Measurements from ENCODE around the gene FIBCD1.
"Not testable (repeated sequence)": the region's sequence is repeated elsewhere in the genome, so short reads cannot be mapped to it uniquely, and the experiment has no call there.

FIBCD1 gene

DNA sequence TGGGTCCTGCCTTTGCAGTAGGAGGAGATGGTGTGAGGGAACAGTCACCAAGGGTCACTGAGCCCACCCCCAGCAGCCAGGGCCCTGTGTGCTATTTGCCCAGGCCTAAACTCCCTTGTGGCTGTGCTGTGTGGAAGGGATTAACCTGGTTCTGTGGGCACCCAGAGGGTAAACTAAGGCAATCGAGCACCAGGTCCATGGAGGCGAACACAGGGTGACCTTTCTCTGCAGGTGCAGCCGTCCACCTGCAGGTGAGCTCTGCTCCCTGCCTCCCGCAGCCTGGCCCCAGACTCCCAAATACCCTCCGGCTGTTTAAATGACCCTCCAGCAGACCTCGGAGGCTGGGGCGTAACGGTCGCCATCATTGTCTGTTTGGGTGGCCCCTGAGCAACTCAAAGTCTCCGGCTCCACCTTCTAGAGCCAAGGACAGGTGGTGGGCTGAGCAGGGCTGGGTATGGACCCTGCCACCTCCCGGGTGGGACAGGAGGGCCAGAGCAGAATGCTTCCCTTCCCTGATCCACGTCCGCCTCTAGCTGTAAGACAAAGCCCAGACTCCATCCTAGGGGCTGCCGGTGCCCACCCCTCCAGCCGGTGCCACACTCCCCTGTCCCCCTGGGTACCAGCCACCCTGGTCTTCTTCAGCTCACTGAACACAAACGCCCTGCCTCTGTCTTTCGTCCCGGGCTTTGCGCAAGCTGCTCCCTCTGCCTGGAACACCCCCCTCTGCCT, 34.1 kb upstream of the FIBCD1 start:
- no peak for DNase-seq

DNA sequence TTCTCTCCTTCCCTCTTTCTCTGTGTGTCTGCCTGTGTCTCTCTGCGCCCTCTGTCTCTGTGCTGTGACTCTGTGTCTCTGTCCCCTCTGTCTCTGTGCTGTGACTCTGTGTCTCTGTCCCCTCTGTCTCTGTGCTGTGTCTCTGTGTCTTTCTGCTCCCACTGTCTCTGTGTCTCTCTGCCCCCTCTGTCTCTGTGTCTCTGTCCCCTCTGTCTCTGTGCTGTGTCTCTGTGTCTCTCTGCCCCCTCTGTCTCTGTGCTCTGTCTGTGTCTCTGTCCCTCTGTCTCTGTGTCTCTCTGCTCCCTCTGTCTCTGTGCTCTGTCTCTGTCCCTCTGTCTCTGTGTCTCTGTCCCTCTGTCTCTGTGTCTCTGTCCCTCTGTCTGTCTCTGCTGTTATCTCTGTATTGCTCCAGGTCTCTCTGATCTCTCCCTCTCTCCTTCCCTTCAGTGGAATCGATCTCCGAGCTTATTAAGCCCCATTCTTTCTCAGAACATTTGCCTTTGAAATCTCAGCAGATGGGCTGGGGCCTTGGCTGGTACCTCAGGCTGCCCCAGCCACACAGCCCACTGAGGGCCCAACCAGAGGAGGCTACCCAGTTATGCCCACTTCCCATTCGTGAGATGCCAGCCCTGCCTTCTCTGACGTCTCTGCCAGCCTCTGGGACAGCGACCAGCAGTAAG, 33.4 kb upstream of the FIBCD1 start:
- no peak for DNase-seq

DNA sequence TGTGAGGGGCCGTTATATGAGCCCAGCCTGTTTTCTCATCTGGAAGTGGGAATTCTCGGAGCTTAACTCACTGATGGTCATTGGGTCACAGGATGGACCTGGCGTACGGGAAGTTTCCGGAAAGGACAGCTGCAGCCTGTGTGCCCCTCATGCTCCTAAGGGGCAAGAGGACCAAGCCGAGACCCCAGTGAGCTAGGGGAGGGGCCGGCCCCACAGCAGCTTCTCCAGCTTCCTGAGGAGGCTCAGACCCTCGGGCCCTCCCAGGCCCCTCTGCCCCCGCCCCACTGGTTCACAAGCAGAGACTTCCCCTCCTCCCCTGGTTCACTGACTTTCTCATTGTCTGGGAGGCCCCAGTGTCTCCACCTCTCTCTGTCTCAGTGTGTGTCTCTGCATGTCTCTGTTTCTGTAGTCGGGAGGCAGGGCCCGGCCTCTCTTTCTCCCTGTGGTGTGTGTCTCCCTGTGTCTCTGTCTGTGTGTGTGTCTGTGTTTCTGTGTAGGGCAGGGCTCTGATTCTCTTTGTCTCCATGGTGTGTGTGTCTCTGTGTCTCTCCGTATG, 32.3 kb upstream of the FIBCD1 start:
- no peak for DNase-seq

DNA sequence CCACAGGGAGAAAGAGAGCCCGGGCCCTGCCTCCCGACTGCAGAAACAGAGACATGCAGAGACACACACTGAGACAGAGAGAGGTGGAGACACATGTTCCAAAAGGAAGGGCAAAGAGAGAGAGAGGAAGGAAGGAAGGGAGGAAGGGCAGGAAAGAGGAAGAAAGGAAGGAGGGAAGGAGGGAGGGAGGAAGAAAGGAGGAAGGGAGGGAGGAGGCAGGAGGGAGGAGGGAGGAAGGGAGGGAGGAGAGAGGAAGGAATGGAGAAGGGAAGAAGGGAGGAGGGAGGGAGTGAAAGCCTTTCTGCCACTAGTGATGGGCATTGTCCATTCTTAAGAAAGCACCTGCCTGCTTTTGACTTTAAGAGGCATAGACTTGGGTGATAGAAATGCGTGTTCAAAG, 31.8 kb upstream of the FIBCD1 start:
- DNase-seq = no peak

DNA sequence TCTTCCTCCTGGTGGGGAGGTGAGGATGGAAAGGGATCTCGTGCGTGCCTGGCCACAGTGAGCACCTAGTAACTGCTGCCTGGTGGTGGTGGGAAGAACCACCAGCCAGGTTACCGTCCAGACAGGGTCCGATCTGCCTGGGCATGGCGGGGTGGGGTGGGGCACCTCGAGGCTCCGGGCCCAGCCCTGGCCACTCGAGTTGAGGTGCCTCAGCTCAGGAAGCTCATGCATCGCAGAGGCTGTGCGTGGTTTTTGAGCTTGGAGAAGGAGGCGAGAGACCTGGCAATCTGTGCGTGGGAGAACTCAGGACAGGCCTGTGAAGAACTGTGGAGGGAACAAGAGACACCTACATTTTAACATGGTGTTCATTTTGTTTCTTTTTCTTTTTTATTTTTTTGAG, 31.0 kb upstream of the FIBCD1 start:
- no peak for DNase-seq

DNA sequence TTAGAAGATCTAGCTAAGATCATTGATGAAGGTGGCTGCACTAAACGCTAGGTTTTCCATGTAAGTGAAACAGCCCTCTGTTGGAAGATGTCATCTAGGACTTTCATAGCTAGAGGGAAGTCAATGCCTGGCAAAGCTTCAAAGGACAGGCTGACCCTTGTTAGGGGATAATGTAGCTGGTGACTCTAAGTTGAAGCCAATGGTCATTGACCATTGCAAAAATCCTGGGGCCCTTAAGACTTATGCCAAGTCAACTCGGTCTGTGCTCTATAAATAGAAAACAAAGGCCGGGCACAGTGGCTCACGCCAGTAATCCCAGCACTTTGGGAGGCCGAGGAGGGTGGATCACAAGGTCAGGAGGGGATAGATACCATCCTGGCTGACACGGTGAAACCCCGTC, 26.6 kb upstream of the FIBCD1 start:
- DNase-seq = no peak

DNA sequence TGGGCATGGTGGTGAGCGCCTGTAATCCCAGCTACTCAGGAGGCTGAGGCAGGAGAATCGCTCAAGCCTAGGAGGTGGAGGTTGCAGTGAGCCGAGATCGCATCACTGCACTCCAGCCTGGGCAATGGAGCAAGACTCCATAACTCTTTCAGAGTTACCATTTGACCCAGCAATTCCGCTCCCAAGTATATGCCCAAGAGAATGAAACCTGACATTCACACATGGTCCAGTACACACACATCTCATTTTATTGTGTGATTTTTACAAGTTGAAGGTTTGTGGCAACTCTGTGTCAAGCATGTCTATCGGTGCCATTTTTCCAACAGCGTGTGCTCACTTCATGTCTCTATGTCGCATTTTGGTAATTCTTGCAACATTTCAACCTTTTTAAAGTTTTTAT, 24.9 kb upstream of the FIBCD1 start:
- no peak for DNase-seq

DNA sequence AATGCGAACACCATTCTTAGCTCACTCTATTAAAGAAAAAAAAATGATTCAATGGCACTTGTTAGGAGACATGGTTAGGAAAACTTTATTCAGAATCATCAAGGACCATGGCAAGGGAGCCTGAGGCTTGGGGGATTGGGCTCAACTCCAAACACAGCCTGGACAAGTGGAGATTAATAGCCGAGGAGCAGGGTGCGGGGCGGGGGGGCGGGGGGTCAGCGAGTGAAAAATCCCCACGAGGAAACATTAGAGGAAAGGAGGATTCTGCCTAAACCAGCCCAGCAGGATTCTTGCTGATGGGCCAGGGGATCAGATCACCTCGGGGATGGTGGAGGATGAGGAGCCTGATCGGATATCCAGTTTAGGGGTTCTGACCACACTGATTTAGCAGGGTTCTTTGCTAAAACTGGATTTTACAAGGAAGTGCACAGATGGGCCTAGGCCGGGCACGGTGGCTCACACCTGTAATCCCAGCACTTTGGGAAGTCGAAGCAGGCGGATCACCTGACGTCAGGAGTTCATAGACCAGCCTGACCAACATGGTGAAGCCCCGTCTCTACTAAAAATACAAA, 24.4 kb upstream of the FIBCD1 start:
- no peak for DNase-seq

DNA sequence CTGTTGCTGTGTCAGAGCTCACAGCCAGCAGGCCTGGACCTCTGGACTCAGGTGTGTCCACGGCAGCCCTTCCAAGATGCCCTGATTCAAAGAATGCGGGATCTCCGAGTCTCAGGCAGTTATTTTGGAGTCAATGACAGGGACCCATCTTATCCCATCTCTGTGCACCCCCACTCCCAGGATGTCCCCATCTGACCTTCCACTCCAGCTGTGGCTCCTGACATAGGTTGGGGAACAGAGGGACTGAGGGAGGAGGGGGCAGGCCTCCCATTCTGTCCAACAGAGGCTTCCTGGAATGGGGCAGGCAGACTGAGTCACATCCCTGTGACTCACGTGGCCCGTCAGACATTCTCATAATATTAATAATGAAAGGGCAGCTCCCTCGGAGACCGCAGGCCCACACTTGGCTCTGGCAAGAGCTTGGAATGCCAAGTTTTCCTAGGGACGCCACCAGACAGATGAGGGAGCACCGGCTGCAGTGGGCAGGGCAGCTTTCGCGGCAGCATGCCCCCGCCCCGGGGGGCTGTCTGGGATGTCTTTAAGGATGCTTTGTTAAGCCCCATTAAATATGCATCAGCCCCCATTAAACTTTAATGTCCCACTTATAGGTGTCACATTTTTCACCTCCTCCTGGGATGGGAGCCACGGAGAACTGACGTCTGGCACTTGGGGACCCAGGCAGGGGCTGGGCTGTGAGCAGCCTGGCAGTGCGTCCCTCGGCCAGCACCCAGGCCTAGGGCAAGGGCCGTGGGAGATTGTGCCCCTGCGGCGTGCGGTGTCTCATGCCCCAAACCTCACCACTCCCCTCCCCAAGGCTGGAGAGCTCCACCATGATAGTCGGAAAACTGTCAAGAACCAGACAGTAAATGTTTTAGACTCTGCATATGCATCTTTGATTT, 23.6 kb upstream of the FIBCD1 start:
- no peak for DNase-seq

DNA sequence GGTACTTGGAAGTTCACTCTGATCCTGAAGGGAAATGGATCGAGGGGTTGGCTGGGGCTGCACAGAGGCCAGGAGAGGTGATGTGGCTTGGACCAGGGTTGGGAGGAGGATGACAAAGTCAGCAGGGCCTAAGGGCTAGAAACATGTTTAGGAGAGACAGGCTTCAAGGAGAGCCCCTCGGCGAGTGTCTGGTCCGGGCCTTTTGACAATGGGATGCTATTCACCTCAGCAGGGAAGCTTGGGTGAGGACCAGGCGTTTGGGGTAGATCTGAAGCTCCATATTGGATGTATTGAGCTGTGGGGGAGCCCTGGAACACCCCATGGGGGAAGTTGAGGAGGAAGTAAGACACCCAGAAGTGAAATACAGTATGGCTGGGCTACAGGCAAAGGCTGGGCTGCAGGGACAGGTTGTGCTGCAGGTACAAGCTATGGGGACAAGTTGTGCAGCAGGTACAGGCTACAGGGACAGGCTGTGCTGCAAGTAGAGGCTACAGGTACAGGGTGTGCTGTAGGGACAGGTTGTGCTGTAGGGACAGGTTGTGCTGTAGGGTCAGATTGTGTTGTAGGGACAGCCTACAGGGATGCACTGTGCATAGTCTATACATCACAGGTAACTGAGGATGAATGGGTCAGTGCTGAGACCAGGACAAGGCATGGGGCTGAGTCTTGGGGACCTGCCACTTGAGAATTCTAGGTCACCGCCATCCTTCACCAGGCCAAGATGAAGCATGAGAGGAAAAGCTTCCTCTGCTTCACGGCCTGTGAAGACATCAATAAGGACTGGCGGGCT, 22.7 kb upstream of the FIBCD1 start:
- no peak for DNase-seq

DNA sequence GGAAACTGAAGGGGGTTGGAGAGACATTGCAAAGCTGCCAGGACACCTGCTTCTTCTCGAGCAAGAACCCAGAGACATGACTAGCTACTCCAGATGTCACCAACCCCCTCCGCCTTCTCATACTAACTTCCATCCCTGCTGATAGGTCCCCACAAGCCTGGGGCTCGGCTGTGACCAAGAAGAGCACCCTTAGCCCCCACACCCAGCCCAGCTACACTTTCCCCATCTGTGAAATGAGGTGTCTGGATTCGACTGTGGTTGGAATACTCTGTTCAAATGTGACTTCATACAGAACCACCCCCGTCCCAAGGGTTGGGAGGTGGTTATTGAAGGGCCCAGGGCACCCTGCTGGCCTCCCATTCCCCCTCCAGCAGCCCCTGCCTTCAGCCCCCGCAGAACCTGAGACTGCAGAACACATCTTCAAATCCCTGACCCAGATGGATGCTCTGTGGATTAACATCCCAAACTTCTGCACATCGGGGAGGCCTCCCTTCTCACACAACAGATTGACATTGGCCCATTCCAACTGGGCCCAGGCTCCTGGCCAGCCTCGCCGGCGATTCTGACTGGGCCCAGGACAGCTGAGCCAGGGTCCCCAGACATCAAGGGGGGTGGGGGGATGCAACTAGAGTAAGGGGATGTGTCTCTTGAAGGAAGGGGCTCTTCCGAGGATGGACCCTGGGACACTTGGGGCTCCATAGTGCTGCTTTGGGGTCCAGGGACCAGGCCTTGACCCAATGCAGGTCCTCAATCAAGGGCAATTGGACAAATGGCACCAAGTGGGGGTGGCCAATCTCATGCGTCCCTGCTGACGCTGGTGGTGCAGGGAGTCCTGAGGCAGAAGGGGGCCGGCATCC, 21.7 kb upstream of the FIBCD1 start:
- DNase-seq = no peak

DNA sequence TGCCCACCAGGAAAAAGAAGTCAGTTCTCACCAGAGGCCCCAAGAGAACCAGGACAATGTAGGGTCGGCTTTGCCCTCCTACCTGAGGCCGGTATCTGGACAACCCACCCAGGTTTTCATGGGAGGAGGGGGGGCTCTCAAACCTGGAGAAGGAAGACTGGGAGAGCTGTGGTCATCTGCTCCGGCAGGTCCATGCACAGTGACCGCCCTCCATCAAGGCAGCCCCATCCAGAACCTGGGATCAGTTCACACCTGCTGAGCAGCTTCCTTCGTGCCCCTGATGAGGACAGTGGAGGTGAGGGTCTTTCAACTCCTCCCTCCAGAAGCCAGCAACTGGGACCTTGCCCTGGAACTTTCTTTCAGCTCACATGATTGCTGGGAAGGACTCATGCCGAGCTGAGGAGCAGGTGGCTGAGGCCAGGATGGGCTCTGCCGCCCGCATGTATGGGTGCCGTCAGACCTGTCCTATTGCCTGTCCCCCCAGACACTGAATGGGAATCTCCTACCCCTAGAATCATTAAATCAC, 20.8 kb upstream of the FIBCD1 start:
- DNase-seq = no peak

DNA sequence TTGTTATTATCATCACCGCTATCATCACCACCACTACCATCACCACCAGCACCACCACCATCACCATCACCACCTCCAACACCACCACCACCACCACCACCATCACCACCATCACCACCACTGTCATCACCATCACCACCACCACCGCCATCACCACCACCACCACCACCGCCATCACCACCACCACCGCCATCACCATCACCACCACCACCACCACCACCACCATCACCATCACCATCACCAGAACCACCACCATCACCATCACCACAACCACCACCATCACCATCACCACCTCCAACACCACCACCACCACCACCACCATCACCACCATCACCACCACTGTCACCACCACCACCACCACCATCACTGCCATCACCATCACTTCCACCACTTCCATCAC, 19.5 kb upstream of the FIBCD1 start:
- DNase-seq = not testable (repeated sequence)

DNA sequence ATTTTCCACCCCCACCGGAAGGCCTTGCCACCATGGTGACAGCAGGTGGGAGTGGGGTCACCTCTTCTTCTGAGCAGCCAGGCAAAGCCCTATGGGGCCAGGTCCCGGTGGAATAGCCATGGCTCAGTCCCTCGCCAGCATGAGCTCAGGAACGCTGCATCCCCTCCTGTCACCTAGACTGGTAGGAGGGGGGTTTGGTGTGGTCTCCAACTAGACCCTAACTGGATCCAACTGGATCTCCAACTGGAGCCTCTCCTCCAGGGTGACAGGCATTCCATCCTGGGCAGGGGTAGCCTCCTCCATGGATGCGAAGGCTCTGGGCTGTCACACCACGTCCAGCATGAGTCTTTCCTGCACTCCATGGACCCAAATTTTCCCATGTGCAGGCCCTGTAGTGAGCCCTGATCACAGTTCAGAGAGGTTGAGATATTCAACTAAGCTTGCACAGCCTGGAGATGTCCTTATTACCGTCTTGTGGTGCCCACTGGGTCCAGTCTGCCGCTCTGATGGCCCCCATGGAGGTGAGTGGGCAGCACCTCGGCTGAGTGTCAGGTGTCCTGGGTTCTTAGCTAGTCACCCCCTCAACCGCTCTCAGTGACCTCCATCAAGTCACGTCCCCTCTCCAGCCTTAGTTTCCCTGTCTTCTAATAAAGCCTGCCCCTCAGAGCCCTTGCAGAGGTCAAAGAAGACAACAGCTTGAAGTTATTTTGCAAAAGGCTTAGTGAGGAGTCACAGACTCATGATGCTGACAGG, 18.6 kb upstream of the FIBCD1 start:
- DNase-seq = no peak

DNA sequence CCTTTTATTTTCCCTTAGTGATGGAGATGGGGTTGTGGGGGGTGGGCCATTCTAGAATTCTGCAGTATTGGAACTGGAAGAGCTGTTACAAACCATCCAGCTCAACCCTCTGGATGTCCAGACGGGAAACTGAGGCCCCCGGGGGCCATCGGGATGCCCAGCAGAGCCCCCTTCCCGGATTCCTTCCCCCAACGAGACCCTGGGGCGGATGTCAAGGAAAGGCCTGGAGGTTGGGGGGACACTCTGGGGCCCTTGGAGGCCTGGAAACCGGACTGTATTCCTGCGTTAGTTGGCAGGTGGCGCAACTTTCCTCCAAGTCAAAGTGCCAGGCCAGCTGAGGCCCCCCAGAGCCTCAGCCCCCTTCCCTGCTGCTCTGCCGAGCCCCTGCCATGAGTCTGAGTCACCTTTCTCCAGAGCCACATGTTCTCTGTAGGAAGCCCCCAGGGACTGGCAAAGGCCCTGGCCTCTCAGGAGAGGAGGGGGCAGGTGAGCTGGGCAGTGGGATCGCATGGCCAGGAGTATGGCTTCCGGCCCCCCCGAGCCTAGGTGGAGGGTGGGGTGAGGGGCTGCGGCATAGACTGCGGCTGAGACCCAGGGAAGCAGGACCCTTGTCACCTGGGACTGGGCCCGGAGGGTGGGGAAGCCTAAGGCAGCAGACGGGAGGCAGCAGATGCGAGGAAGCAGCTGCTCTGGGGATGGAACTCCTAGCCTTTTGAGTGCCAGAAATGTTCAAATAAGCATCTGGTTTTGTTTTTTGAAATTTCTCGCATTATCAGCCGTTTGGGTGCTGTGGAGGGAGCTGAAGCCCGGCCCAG, 17.8 kb upstream of the FIBCD1 start:
- no peak for DNase-seq

DNA sequence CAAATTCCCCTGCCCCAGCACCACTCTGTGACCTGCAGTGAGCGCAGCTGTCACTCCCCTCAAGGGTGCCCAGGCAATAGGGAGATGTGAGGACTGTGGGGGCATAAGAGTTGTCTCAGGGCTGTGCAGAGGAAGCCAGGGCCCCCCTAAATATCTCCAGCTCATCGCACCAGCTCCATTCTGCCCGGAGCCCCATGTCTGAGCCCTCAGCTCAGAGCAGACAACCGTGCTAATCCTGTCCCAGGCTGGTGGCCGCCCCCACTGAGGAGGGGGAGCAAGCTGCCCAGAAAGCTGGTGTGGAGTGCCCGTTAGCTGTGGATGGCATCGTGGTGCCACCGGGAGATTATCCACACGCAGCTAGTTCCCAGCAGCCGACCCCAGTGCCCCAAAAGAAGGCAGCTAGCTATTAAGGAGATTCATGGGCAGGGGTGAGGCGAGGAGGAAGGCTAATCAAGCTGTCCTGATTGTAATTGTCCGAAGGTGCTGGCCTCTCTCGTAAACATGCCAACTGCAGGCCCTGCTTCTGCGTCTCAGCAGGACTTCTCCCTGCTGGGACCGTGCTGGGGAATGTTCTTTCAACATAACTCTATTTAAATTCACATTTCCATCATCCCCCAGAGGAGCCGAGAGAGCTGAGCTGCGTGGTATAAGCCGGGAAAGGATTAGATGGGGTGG, 17.0 kb upstream of the FIBCD1 start:
- no peak for DNase-seq

DNA sequence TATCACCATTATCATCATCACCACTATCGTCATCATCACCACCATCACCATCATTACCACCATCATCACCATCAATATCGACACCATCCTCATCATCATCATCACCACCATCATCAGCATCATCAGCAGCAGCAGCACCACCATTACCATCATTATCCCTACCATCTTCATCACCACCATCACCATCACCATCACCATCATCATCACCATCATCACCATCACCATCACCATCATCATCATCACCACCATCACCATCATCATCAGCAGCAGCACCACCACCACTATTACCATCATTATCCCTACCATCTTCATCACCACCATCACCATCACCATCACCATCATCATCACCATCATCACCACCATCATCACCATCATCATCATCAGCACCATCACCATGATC, 15.9 kb upstream of the FIBCD1 start:
- DNase-seq = not testable (repeated sequence)

DNA sequence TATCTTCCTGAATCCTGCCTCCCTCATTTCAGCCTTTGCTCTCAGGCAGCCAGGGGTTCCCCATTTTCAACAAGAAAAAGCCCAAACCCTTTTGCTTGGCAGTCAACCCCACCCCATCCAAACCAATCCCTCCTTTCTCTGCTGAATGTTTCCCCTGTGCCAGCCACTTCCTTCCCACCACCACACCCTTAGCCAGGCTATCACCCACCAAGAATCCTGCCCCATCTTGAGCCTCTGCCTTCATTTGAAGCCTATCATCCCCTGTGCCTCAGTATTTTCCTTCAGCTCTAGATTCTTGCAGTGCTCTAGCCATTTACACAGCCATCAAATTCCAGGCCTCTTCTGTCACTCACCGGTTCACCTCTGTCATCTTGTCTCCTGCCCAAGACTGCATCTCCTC, 15.3 kb upstream of the FIBCD1 start:
- DNase-seq = no peak

All from activated CD4-positive, CD25-positive, alpha-beta regulatory T cell treated with anti-CD3 and anti-CD28 coated beads, Interleukin-2, amount 50 U/mL, for 72 hours (primary cell).